SK-N-SH (cell line): ENCODE measurements around the gene GRIA1. TPM values are rescaled to one million over a fixed set of nuclear protein-coding genes. Genes with fewer than 3 reads are reported as not detected.

Experiments
- ELF1 ChIP-seq: IDR thresholded peaks from 2 replicates; pipeline ENCODE4 v1.4.0; 2012
- GABPA ChIP-seq: IDR thresholded peaks from 2 replicates; pipeline ENCODE4 v1.4.0; 2012; ENCODE audit warnings: low read depth, mild to moderate bottlenecking
- GATA2 ChIP-seq: sonication (generic); formaldehyde crosslinking; IDR thresholded peaks from 2 replicates; pipeline ENCODE4 v1.5.0; 2020; ENCODE audit warnings: mild to moderate bottlenecking, missing genetic modification reagents
- JUND ChIP-seq: IDR thresholded peaks from 2 replicates; pipeline ENCODE4 v1.4.0; 2012
- MXI1 ChIP-seq: IDR thresholded peaks from 2 replicates; pipeline ENCODE4 v1.6.1; 2012; ENCODE audit warnings: mild to moderate bottlenecking, low read depth, low read length, improper control_type of control experiment
- NFIC ChIP-seq: IDR thresholded peaks from 2 replicates; pipeline ENCODE4 v1.4.0; 2012; ENCODE audit warnings: borderline replicate concordance
- POLR2AphosphoS5 ChIP-seq: IDR thresholded peaks from 2 replicates; pipeline ENCODE4 v1.6.1; 2012; ENCODE audit warnings: low read depth, low read length
- RFX5 ChIP-seq: IDR thresholded peaks from 2 replicates; pipeline ENCODE4 v1.6.1; 2012; ENCODE audit warnings: mild to moderate bottlenecking, improper control_type of control experiment, low read length
- SIN3A ChIP-seq: IDR thresholded peaks from 2 replicates; pipeline ENCODE4 v1.6.1; 2012; ENCODE audit warnings: low read depth, mild to moderate bottlenecking, low read length, moderate library complexity, borderline replicate concordance
- TCF12 ChIP-seq: IDR thresholded peaks from 2 replicates; pipeline ENCODE4 v1.4.0; 2012
- TEAD4 ChIP-seq: IDR thresholded peaks from 2 replicates; pipeline ENCODE4 v1.4.0; 2012; ENCODE audit warnings: mild to moderate bottlenecking, borderline replicate concordance; ENCODE audit not compliant: insufficient read depth
- YY1 ChIP-seq: IDR thresholded peaks from 2 replicates; pipeline ENCODE4 v1.4.0; 2012; ENCODE audit warnings: low read depth, mild to moderate bottlenecking
- polyA plus RNA-seq, 3 experiments: library from polyadenylated mRNA; depleted of rRNA; stranded (reverse); fragments of >200 nt; gene quantifications; 2 replicates each; pipeline ENCODE4 v1.2.3, GENCODE V29; 2012
- TF ChIP-seq, protein P1 (sequence below): fragments of 200-600 bp; sonication (generic); IDR thresholded peaks from 2 replicates; pipeline ENCODE4 v1.6.1; 2017; ENCODE audit warnings: antibody characterized with exemption, mild to moderate bottlenecking, moderate library complexity
- TF ChIP-seq, protein P2 (sequence below): fragments of 150-350 bp; IDR thresholded peaks from 2 replicates; pipeline ENCODE4 v1.6.1; 2016; ENCODE audit warnings: mild to moderate bottlenecking, low read depth, low read length
- TF ChIP-seq, protein P3 (sequence below): IDR thresholded peaks from 2 replicates; pipeline ENCODE4 v1.6.1; 2012; ENCODE audit warnings: mild to moderate bottlenecking, low read depth, low read length, moderate library complexity
- TF ChIP-seq, protein P4 (sequence below): fragments of 150-350 bp; IDR thresholded peaks from 2 replicates; pipeline ENCODE4 v1.6.1; 2017; ENCODE audit warnings: antibody characterized with exemption, low read length, low read depth, borderline replicate concordance
- TF ChIP-seq, protein P5 (sequence below): IDR thresholded peaks from 2 replicates; pipeline ENCODE4 v1.4.0; 2012; ENCODE audit warnings: low read depth, borderline replicate concordance

GRIA1 gene
- polyA plus RNA-seq, 1 of the 3 experiments (the other 2 are of a cell fraction): 0.35 TPM

DNA sequence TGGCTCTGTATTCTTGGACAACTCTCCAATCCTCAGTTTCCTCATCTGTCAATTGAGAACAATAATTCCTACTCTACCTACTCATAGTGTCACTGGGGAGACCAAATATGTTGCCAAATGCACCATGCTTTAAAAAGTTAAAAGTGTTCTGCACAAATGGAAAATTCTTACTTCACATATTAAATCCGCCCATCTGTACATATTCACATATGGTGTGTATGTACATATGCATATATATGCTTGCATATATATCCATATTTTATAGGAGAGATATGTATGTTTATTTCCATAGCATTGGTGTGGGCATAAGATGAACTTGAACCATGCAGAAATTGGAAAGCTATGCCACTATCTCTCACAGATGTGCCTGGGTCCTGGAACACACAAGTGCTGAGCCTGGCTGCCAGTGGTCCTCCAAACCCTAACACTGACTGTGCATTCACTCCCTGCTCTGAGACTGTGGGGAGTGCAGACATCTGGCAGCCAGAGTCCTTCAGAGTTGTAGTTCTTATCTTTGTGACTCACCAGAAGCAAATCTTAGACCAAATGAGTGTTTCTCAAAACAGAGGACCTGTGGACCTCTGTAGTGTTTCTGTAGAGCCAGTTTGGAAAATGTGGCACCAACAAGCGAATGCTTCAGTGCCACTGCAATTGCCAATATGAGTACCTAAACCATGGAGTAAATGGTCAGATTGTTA lies 168.7 kb downstream of the GRIA1 start (continued):
- TF ChIP-seq, protein P1, sequence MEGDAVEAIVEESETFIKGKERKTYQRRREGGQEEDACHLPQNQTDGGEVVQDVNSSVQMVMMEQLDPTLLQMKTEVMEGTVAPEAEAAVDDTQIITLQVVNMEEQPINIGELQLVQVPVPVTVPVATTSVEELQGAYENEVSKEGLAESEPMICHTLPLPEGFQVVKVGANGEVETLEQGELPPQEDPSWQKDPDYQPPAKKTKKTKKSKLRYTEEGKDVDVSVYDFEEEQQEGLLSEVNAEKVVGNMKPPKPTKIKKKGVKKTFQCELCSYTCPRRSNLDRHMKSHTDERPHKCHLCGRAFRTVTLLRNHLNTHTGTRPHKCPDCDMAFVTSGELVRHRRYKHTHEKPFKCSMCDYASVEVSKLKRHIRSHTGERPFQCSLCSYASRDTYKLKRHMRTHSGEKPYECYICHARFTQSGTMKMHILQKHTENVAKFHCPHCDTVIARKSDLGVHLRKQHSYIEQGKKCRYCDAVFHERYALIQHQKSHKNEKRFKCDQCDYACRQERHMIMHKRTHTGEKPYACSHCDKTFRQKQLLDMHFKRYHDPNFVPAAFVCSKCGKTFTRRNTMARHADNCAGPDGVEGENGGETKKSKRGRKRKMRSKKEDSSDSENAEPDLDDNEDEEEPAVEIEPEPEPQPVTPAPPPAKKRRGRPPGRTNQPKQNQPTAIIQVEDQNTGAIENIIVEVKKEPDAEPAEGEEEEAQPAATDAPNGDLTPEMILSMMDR: no peak
- no peak for TF ChIP-seq TEAD4
- no peak for TF ChIP-seq YY1
- TF ChIP-seq GABPA: no peak
- no peak for TF ChIP-seq MXI1
- 0 out of 2 replicates have a peak, but pooled peaks have one; percentile 35 for TF ChIP-seq NFIC
- TF ChIP-seq ELF1: no peak
- TF ChIP-seq, protein P2, sequence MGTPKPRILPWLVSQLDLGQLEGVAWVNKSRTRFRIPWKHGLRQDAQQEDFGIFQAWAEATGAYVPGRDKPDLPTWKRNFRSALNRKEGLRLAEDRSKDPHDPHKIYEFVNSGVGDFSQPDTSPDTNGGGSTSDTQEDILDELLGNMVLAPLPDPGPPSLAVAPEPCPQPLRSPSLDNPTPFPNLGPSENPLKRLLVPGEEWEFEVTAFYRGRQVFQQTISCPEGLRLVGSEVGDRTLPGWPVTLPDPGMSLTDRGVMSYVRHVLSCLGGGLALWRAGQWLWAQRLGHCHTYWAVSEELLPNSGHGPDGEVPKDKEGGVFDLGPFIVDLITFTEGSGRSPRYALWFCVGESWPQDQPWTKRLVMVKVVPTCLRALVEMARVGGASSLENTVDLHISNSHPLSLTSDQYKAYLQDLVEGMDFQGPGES: no peak
- peak; percentile 98 for TF ChIP-seq TCF12
- TF ChIP-seq RFX5: no peak
- TF ChIP-seq, protein P3, sequence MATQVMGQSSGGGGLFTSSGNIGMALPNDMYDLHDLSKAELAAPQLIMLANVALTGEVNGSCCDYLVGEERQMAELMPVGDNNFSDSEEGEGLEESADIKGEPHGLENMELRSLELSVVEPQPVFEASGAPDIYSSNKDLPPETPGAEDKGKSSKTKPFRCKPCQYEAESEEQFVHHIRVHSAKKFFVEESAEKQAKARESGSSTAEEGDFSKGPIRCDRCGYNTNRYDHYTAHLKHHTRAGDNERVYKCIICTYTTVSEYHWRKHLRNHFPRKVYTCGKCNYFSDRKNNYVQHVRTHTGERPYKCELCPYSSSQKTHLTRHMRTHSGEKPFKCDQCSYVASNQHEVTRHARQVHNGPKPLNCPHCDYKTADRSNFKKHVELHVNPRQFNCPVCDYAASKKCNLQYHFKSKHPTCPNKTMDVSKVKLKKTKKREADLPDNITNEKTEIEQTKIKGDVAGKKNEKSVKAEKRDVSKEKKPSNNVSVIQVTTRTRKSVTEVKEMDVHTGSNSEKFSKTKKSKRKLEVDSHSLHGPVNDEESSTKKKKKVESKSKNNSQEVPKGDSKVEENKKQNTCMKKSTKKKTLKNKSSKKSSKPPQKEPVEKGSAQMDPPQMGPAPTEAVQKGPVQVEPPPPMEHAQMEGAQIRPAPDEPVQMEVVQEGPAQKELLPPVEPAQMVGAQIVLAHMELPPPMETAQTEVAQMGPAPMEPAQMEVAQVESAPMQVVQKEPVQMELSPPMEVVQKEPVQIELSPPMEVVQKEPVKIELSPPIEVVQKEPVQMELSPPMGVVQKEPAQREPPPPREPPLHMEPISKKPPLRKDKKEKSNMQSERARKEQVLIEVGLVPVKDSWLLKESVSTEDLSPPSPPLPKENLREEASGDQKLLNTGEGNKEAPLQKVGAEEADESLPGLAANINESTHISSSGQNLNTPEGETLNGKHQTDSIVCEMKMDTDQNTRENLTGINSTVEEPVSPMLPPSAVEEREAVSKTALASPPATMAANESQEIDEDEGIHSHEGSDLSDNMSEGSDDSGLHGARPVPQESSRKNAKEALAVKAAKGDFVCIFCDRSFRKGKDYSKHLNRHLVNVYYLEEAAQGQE: no peak
- TF ChIP-seq, protein P4, sequence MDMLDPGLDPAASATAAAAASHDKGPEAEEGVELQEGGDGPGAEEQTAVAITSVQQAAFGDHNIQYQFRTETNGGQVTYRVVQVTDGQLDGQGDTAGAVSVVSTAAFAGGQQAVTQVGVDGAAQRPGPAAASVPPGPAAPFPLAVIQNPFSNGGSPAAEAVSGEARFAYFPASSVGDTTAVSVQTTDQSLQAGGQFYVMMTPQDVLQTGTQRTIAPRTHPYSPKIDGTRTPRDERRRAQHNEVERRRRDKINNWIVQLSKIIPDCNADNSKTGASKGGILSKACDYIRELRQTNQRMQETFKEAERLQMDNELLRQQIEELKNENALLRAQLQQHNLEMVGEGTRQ: no peak
- peak; percentile 30; the same call in 1 of the 2 replicates for TF ChIP-seq POLR2AphosphoS5
- peak; percentile 55; the same call in 1 of the 2 replicates for TF ChIP-seq JUND
- TF ChIP-seq, protein P5, sequence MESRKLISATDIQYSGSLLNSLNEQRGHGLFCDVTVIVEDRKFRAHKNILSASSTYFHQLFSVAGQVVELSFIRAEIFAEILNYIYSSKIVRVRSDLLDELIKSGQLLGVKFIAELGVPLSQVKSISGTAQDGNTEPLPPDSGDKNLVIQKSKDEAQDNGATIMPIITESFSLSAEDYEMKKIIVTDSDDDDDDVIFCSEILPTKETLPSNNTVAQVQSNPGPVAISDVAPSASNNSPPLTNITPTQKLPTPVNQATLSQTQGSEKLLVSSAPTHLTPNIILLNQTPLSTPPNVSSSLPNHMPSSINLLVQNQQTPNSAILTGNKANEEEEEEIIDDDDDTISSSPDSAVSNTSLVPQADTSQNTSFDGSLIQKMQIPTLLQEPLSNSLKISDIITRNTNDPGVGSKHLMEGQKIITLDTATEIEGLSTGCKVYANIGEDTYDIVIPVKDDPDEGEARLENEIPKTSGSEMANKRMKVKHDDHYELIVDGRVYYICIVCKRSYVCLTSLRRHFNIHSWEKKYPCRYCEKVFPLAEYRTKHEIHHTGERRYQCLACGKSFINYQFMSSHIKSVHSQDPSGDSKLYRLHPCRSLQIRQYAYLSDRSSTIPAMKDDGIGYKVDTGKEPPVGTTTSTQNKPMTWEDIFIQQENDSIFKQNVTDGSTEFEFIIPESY: no peak
- no peak for TF ChIP-seq SIN3A
- peak; percentile 51; the same call in 1 of the 2 replicates for TF ChIP-seq GATA2
